Gastrocnemius medialis (tissue), 4 donors: ENCODE data around the gene GALNT9. TPM values are rescaled to one million over a fixed set of nuclear protein-coding genes. Genes with fewer than 3 reads are reported as not detected.

Experiments used
- ATAC-seq, 2 donors: fragments of 150-250 bp; one replicate each; pipeline ENCODE4 v1.9.1; 2016
- DNase-seq, 2 donors: peaks; one replicate each; pipeline ENCODE4 v3.0.0-alpha.2; 2019
- H3K27ac ChIP-seq, 4 donors: fragments of 200-600 bp; sonication (generic); 1 replicate in 1 of 4; 2 replicates in 3 of 4; pipeline ENCODE4 v1.5.1; 2016 to 2018; ENCODE audit warnings: mild to moderate bottlenecking in 2 of 4, moderate library complexity in 1 of 4
- H3K27me3 ChIP-seq, 3 donors: fragments of 200-600 bp; sonication (generic) in 2 of 3; 1 replicate in 1 of 3; 2 replicates in 2 of 3; pipeline versions ENCODE4 v1.5.1 to v1.6.0; 2016 to 2019; ENCODE audit warnings: mild to moderate bottlenecking in 1 of 3, moderate library complexity in 1 of 3
- H3K36me3 ChIP-seq, 2 donors: fragments of 200-600 bp; sonication (generic) in 1 of 2; one replicate each; pipeline ENCODE4 v1.5.1; 2017 to 2018
- H3K4me1 ChIP-seq, 2 donors: fragments of 200-600 bp; sonication (generic) in 1 of 2; one replicate each; pipeline ENCODE4 v1.5.1; 2016 to 2017; ENCODE audit warnings: mild to moderate bottlenecking in 2 of 2
- H3K4me3 ChIP-seq, 4 donors: fragments of 200-600 bp; sonication (generic) in 3 of 4; 1 replicate in 1 of 4; 2 replicates in 3 of 4; pipeline ENCODE4 v1.5.1; 2016 to 2019; ENCODE audit warnings: mild to moderate bottlenecking in 2 of 4
- H3K9me3 ChIP-seq, 3 donors: fragments of 200-600 bp; sonication (generic) in 2 of 3; 1 replicate in 1 of 3; 2 replicates in 2 of 3; pipeline ENCODE4 v1.5.1; 2016 to 2019
- POLR2A ChIP-seq, 2 donors: fragments of 450-650 bp; IDR thresholded peaks; one replicate each; pipeline ENCODE4 v1.6.1; 2017; ENCODE audit warnings: antibody characterized with exemption in 2 of 2, mild to moderate bottlenecking in 2 of 2, moderate library complexity in 2 of 2
- in situ Hi-C, 4 donors: fragments of 200-750 bp; cut with MboI; loops; one replicate each; pipeline versions ENCODE4 v1.15.0 to v1.8.0; 2017; ENCODE audit warnings: low sequenced_read_pairs in 4 of 4
- intact Hi-C: fragments of 100-400 bp; cut with DNase I; formaldehyde crosslinking; loops from one replicate; pipeline ENCODE4 v1.15.1; 2023; ENCODE audit warnings: low total_unique reads
- total RNA-seq, 4 donors: library from RNA; depleted of rRNA; stranded (reverse); fragments of >200 nt; gene quantifications; one replicate each; pipeline versions ENCODE4 v1.1.0 to v1.2.3, GENCODE V29; 2016
- TF ChIP-seq, protein P1 (sequence below), 5 experiments: fragments of 450-650 bp in 3 of 5; fragments of 200-600 bp in 2 of 5; sonication (generic) in 2 of 5; IDR thresholded peaks in 4 of 5; conservative IDR thresholded peaks in 1 of 5; 1 replicate in 4 of 5; 2 replicates in 1 of 5; pipeline ENCODE4 v1.5.1; 2016 to 2019; ENCODE audit warnings: antibody characterized with exemption in 5 of 5, mild to moderate bottlenecking in 3 of 5, moderate library complexity in 3 of 5

GALNT9 gene
- total RNA-seq, 4 donors from 2014 or later: not detected

DNA sequence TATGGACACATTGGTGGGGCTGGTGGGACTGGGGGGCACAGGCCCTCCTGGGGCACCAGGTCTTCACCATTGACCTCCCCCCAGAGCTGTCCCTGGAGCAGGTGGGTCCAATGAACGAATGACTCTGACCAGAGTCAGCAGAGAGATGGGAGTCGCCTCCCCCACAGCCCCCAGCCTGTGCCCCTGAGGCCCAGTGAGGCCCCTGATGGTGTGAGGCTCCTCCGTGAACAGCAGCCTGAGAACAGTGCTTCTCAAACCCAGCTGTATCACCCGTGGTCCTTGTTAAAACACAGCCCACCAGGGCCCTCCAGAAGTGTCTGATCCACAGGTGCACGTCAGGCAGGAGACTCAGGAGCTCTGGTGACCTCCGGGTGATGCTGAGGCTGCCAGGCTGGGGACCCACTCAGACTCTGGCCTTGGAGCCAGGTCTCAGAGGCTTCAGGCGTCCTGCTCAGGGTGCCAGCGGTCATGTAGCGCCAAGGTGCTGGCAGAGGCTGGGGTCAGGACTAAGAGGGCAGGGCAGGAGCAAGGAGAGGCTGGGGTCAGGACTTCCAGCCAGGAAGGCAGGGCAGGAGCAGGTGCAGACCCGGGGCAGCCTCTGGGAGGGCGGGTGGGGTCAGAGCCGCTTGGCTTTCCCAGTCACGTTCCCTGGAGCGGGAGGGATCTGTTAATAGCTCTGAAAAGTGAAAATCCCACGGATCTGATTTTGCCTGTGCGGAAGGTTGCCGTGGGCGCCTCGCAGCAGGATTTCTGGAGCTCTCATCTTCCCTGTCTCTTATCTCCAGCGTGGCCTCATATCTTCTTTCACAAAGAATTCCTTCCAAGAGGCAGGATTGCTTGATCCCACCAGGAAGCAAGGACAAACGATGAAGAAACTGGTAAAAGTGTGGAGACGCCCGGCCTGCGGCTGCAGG, 35.0 kb downstream of the GALNT9 start:
- intact Hi-C loops (no loop called here), in situ Hi-C loops (loop anchor here in 1 of 4 donors (25.0 kb wide), 1 partner anchor 93 kb away; no protein-coding TSS in a partner anchor)
- ATAC-seq (no peak), DNase-seq (no peak)
- Histone ChIP-seq H3K4me1 (no peaks in the 10 kb centered on the region), H3K4me3 (no peak overlapping the region), H3K27me3 (peaks cover 23 to 34% (median 25%) of the 10 kb centered on the region in 3 donors), H3K9me3 (no peaks in the 10 kb centered on the region), H3K27ac (no peak overlapping the region), H3K36me3 (no peaks in the 10 kb centered on the region)
- TF ChIP-seq, protein P1, sequence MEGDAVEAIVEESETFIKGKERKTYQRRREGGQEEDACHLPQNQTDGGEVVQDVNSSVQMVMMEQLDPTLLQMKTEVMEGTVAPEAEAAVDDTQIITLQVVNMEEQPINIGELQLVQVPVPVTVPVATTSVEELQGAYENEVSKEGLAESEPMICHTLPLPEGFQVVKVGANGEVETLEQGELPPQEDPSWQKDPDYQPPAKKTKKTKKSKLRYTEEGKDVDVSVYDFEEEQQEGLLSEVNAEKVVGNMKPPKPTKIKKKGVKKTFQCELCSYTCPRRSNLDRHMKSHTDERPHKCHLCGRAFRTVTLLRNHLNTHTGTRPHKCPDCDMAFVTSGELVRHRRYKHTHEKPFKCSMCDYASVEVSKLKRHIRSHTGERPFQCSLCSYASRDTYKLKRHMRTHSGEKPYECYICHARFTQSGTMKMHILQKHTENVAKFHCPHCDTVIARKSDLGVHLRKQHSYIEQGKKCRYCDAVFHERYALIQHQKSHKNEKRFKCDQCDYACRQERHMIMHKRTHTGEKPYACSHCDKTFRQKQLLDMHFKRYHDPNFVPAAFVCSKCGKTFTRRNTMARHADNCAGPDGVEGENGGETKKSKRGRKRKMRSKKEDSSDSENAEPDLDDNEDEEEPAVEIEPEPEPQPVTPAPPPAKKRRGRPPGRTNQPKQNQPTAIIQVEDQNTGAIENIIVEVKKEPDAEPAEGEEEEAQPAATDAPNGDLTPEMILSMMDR (IDR thresholded peaks at IDR 0.05 in 4 of 5, conservative IDR thresholded peaks at IDR 0.05 in 1 of 5): no peak
- TF ChIP-seq POLR2A (IDR thresholded peaks at IDR 0.05): no peak

GRCh38 chr12:132292328-132293319, 36.8 kb downstream of the GALNT9 start:
- intact Hi-C loops: no loop called here
- no peak for ATAC-seq
- H3K4me3 ChIP-seq: no peak overlapping the region
- TF ChIP-seq, protein P1 (IDR thresholded peaks at IDR 0.05 in 4 of 5, conservative IDR thresholded peaks at IDR 0.05 in 1 of 5): no peak
- TF ChIP-seq POLR2A (IDR thresholded peaks at IDR 0.05): no peak
- no peaks in the 10 kb centered on the region for H3K36me3 ChIP-seq
- H3K4me1 ChIP-seq: no peaks in the 10 kb centered on the region
- peaks cover 37 to 48% (median 43%) of the 10 kb centered on the region in 3 donors for H3K27me3 ChIP-seq
- H3K27ac ChIP-seq: no peak overlapping the region
- in situ Hi-C loops: loop anchor here in 1 of 4 donors (25.0 kb wide), 1 partner anchor 95 kb away; no protein-coding TSS in a partner anchor
- H3K9me3 ChIP-seq: no peaks in the 10 kb centered on the region
- no peak for DNase-seq

GRCh38 chr12:132291402-132292175, 37.8 kb downstream of the GALNT9 start:
- ATAC-seq (no peak), DNase-seq (no peak)
- no peaks in the 10 kb centered on the region for H3K9me3 ChIP-seq
- intact Hi-C loops (no loop called here), in situ Hi-C loops (loop anchor here in 1 of 4 donors (25.0 kb wide), 1 partner anchor 96 kb away; no protein-coding TSS in a partner anchor)
- TF ChIP-seq POLR2A (IDR thresholded peaks at IDR 0.05): no peak
- TF ChIP-seq, protein P1 (IDR thresholded peaks at IDR 0.05 in 4 of 5, conservative IDR thresholded peaks at IDR 0.05 in 1 of 5): no peak
- no peak overlapping the region for H3K27ac ChIP-seq
- H3K4me3 ChIP-seq: no peak overlapping the region
- H3K27me3 ChIP-seq: peaks cover 45 to 54% (median 51%) of the 10 kb centered on the region in 3 donors
- no peaks in the 10 kb centered on the region for H3K4me1 ChIP-seq
- H3K36me3 ChIP-seq: no peaks in the 10 kb centered on the region

- DNase-seq (no peak), ATAC-seq (no peak)
- TF ChIP-seq, protein P1 (IDR thresholded peaks at IDR 0.05 in 4 of 5, conservative IDR thresholded peaks at IDR 0.05 in 1 of 5): no peak
- TF ChIP-seq POLR2A (IDR thresholded peaks at IDR 0.05): no peak
- no peaks in the 10 kb centered on the region for H3K9me3 ChIP-seq
- no peaks in the 10 kb centered on the region for H3K36me3 ChIP-seq
- intact Hi-C loops (no loop called here), in situ Hi-C loops (loop anchor here in 1 of 4 donors (25.0 kb wide), 1 partner anchor 97 kb away; no protein-coding TSS in a partner anchor)
- no peak overlapping the region for H3K4me3 ChIP-seq
- H3K27ac ChIP-seq: no peak overlapping the region
- H3K27me3 ChIP-seq: peaks cover 47 to 65% (median 61%) of the 10 kb centered on the region in 3 donors
- H3K4me1 ChIP-seq: no peaks in the 10 kb centered on the region
Measured at GRCh38 chr12:132290203-132290540, 39.2 kb downstream of the GALNT9 start.
